Uterus (tissue), 4 donors: ENCODE results near the gene HSF2. TPM values are rescaled to one million over a fixed set of nuclear protein-coding genes. Genes with fewer than 3 reads are reported as not detected.

Experiments used
- DNase-seq, 2 donors: peaks; one replicate each; pipeline ENCODE4 v3.0.0-alpha.2; 2019 to 2020
- H3K27ac ChIP-seq, 2 donors: fragments of 200-600 bp; sonication (generic); 1 replicate in 1 of 2; 2 replicates in 1 of 2; pipeline ENCODE4 v1.5.1; 2016 to 2018
- H3K27me3 ChIP-seq, 2 donors: fragments of 200-600 bp; sonication (generic); one replicate each; pipeline ENCODE4 v1.5.1; 2018 to 2019; ENCODE audit warnings: control low read depth in 1 of 2
- H3K36me3 ChIP-seq, 2 donors: fragments of 200-600 bp; sonication (generic); one replicate each; pipeline ENCODE4 v1.5.1; 2019; ENCODE audit warnings: control low read depth in 1 of 2
- H3K4me1 ChIP-seq, 2 donors: fragments of 200-600 bp; sonication (generic); one replicate each; pipeline ENCODE4 v1.5.1; 2018 to 2019; ENCODE audit warnings: control low read depth in 1 of 2
- H3K4me3 ChIP-seq, 2 donors: fragments of 200-600 bp; sonication (generic); 1 replicate in 1 of 2; 2 replicates in 1 of 2; pipeline ENCODE4 v1.5.1; 2018 to 2019; ENCODE audit warnings: mild to moderate bottlenecking in 1 of 2
- H3K9me3 ChIP-seq, 2 donors: fragments of 200-600 bp; sonication (generic); one replicate each; pipeline ENCODE4 v1.5.1; 2019; ENCODE audit warnings: control low read depth in 1 of 2
- POLR2A ChIP-seq, 2 donors: fragments of 450-650 bp; IDR thresholded peaks; one replicate each; pipeline ENCODE4 v1.6.1; 2016; ENCODE audit warnings: antibody characterized with exemption in 2 of 2, mild to moderate bottlenecking in 1 of 2, moderate library complexity in 1 of 2
- intact Hi-C: fragments of 100-400 bp; cut with DNase I; formaldehyde crosslinking; loops from one replicate; pipeline ENCODE4 v1.15.1; 2023; ENCODE audit warnings: low total_unique reads
- total RNA-seq, 4 donors: library from RNA; depleted of rRNA in 3 of 4; stranded (reverse); fragments of >200 nt in 3 of 4; gene quantifications; one replicate each; pipeline versions ENCODE4 v1.1.0 to v1.2.4, GENCODE V29; 2014 to 2023
- TF ChIP-seq, protein P1 (sequence below), 4 experiments: fragments of 200-600 bp in 2 of 4; fragments of 450-650 bp in 2 of 4; sonication (generic) in 2 of 4; IDR thresholded peaks; one replicate each; pipeline ENCODE4 v1.5.1; 2016 to 2019; ENCODE audit warnings: antibody characterized with exemption in 4 of 4, mild to moderate bottlenecking in 2 of 4, moderate library complexity in 1 of 4
- donor health status: DM: yes; HTN: yes; CAD: no.

Gene HSF2, protein sequence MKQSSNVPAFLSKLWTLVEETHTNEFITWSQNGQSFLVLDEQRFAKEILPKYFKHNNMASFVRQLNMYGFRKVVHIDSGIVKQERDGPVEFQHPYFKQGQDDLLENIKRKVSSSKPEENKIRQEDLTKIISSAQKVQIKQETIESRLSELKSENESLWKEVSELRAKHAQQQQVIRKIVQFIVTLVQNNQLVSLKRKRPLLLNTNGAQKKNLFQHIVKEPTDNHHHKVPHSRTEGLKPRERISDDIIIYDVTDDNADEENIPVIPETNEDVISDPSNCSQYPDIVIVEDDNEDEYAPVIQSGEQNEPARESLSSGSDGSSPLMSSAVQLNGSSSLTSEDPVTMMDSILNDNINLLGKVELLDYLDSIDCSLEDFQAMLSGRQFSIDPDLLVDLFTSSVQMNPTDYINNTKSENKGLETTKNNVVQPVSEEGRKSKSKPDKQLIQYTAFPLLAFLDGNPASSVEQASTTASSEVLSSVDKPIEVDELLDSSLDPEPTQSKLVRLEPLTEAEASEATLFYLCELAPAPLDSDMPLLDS
- 10 to 100 TPM; 19.0 to 72.4 (median 33.4) TPM for total RNA-seq

DNA sequence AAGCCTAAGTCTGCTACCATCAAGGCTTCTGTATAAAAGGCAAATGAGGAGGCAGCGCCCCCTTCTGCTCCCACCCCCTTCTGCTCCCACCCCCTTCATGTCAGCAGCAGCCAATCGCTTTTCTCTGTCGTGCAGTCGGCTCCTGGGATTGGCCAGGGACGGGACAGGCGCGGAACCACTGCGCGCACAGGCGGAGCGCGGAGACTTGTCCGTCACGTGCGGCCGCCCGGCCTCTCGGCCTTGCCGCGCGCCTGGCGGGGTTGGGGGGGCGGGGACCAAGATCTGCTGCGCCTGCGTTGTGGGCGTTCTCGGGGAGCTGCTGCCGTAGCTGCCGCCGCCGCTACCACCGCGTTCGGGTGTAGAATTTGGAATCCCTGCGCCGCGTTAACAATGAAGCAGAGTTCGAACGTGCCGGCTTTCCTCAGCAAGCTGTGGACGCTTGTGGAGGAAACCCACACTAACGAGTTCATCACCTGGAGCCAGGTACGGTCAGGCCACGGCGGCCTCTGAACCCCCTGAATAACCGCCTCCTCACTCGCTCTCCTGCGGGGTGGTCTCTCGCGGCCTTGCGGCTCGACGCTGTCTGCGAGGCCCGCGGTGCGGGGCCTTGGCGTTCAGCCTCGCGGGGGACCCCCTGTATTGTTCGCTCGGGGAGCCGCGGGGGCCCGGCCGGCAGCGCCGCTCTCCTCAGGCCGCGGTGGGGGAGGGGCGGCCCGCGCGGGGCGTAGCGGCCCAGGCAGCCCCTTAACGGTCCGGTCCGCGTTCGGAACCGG lies at the start of gene HSF2:
Gene HSF2, plus strand, starts transcription at position 305 of the 773 bp plus-strand sequence. Its CDS starts 86 bp downstream, at position 391.
- peak; percentile 96 for DNase-seq
- peak; percentile 24 to 58 for TF ChIP-seq POLR2A (IDR thresholded peaks at IDR 0.05)
- TF ChIP-seq, protein P1, sequence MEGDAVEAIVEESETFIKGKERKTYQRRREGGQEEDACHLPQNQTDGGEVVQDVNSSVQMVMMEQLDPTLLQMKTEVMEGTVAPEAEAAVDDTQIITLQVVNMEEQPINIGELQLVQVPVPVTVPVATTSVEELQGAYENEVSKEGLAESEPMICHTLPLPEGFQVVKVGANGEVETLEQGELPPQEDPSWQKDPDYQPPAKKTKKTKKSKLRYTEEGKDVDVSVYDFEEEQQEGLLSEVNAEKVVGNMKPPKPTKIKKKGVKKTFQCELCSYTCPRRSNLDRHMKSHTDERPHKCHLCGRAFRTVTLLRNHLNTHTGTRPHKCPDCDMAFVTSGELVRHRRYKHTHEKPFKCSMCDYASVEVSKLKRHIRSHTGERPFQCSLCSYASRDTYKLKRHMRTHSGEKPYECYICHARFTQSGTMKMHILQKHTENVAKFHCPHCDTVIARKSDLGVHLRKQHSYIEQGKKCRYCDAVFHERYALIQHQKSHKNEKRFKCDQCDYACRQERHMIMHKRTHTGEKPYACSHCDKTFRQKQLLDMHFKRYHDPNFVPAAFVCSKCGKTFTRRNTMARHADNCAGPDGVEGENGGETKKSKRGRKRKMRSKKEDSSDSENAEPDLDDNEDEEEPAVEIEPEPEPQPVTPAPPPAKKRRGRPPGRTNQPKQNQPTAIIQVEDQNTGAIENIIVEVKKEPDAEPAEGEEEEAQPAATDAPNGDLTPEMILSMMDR (IDR thresholded peaks at IDR 0.05): peak in 2 of 4 experiments; percentile 28 to 38
- Histone ChIP-seq H3K27me3 (no peaks in the 10 kb centered on the region), H3K36me3 (no peaks in the 10 kb centered on the region), H3K4me3 (peak within 1 kb of the TSS; percentile 75 to 83), H3K9me3 (no peaks in the 10 kb centered on the region), H3K27ac (peak within 1 kb of the TSS; percentile 90 to 92), H3K4me1 (peaks cover 0 to 3% of the 10 kb centered on the region in 2 donors)
- intact Hi-C loops: no loop called here

DNA sequence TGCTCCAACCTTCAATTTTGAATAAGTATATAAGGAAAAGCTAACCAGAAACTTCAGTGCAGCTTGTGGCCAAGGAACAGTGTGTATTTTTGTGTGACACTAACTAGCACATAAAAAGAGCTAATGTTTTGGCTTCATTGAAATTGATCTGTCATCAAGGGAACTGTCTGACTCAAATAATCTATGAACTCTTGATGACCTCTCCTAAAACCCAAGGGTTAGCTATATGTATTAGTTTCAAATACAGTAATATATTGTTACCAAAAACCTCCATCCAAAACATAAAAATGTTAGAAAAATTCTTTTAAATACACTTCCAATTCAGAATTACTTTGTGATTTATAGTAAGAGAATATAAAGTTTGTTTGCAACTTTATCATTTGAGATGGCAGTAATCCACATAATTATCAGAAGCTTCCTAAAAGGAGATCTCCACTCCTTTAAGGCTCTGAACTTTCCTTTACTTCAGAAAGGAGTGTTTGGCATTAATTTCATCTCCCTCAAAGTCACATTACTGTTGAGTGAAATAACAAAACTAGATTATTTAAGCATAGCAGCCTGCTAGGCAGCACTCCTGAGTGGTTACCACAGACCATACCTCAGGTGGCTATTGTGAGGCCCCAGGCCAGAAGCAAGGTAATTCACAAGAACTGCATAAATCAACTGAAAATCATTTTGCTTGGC lies 46.3 kb upstream of the HSF2 start:
- TF ChIP-seq POLR2A (IDR thresholded peaks at IDR 0.05): no peak
- TF ChIP-seq, protein P1 (IDR thresholded peaks at IDR 0.05): no peak
- no peaks in the 10 kb centered on the region for H3K27me3 ChIP-seq
- no peak overlapping the region for H3K4me3 ChIP-seq
- intact Hi-C loops: no loop called here
- no peaks in the 10 kb centered on the region for H3K9me3 ChIP-seq
- H3K36me3 ChIP-seq: no peaks in the 10 kb centered on the region
- no peaks in the 10 kb centered on the region for H3K4me1 ChIP-seq
- DNase-seq: no peak
- H3K27ac ChIP-seq: no peak overlapping the region

DNA sequence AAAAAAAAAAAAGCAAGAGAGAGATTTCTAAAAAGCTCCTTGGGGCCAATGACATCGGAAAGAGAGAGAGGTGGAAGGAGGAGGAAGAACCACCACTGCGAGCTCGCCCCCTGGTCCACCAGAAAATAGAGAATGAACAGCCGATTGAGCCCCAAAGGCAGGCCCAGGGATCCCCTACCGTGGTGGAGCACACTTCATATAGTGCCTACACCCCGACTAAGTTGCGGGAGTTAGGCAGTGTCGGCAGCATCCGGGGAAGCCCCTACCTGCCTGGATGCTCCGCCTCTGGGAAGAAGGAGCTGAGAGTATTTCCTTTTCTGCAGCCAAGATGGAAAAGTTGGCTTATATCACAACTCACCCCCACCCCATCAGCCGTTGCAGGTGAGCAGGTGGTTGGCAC lies 38.6 kb upstream of the HSF2 start:
- no peak for DNase-seq
- no peaks in the 10 kb centered on the region for H3K27me3 ChIP-seq
- H3K36me3 ChIP-seq: no peaks in the 10 kb centered on the region
- TF ChIP-seq POLR2A (IDR thresholded peaks at IDR 0.05): no peak
- TF ChIP-seq, protein P1 (IDR thresholded peaks at IDR 0.05): no peak
- no peak overlapping the region for H3K27ac ChIP-seq
- intact Hi-C loops: no loop called here
- no peaks in the 10 kb centered on the region for H3K9me3 ChIP-seq
- no peaks in the 10 kb centered on the region for H3K4me1 ChIP-seq
- H3K4me3 ChIP-seq: no peak overlapping the region

DNA sequence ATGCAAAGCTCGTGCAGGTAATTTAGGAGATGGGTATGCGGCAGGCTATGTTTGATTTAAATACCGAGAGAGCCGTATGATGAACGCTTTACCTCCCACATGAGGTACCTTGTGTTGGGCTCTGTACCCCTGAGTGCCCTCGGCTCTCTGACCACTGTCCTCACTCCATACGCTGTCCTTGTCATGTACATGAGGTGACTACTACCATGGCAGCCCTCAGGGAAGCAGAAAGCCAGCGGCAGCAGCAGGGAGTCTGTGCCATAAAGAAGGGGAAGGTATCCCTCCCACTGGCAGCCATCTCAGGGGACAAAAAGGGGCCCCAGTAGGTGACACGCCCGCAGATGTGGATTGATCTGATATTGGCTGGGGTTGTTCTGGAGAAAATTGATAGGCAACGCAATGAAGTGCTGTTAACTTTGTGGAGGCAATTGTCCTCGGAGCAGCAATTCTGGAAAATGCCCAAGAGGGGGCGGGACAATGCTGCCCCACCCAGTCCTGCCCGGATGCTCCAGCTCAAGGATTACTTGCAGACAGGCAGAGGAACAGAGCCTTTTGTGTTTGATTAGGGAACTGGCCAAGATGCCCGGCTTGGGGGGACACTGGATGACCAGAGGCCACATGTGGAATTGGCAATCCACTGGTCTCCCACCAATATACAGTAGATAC lies 38.0 kb upstream of the HSF2 start:
- Histone ChIP-seq H3K4me3 (no peak overlapping the region), H3K36me3 (no peaks in the 10 kb centered on the region), H3K27me3 (no peaks in the 10 kb centered on the region), H3K4me1 (no peaks in the 10 kb centered on the region), H3K9me3 (no peaks in the 10 kb centered on the region), H3K27ac (no peak overlapping the region)
- TF ChIP-seq, protein P1 (IDR thresholded peaks at IDR 0.05): no peak
- no peak for TF ChIP-seq POLR2A (IDR thresholded peaks at IDR 0.05)
- intact Hi-C loops: no loop called here
- no peak for DNase-seq
